ENCODE data around the gene PUSL1. TPM values are rescaled to one million over a fixed set of nuclear protein-coding genes. Genes with fewer than 3 reads are reported as not detected.

The PUSL1 gene
- total RNA-seq, 2 donors from 2014 or later = 11.0 to 11.9 TPM

DNA sequence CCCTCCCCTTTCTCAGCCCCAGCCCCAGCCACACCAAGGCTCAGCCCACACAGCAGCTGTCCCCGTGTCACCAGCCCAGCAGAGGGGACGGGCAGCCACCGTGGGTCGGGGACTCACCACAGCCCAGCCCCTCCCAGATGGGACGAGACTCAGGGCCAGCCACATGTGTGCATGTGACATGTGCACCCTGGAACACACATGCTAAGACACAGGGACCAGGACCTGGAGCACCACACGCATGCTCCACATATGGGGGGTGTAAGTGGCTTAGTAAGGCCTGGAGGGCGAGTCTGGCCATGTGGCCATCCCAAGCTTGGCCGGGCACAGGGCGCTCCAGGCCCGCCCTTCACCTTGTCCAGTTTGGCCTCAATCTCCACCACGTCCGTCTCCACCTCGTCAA is 4.7 kb upstream of the PUSL1 start:
- Mint-ChIP-seq H3K9me3 (no peaks in the 10 kb centered on the region), H3K27ac (no peak overlapping the region), H3K27me3 (ENCODE audit: low read depth) (no peaks in the 10 kb centered on the region), H3K4me1 (ENCODE audit: low read depth) (peaks cover 16% of the 10 kb centered on the region), H3K4me3 (no peak overlapping the region), H3K36me3 (ENCODE audit: insufficient read depth in 2 of 2) (no peaks in the 10 kb centered on the region)
- ATAC-seq (replicated peaks in 1 of 2) (no peak), DNase-seq (no peak)

GRCh38 chr1:1304331-1305299 is 3.8 kb upstream of the PUSL1 start:
- Mint-ChIP-seq H3K4me3 (peak overlapping the region; percentile 87 to 92), H3K36me3 (ENCODE audit: insufficient read depth in 2 of 2) (no peaks in the 10 kb centered on the region), H3K27ac (peak overlapping the region; percentile 15), H3K27me3 (ENCODE audit: low read depth) (no peaks in the 10 kb centered on the region), H3K9me3 (no peaks in the 10 kb centered on the region), H3K4me1 (ENCODE audit: low read depth) (peaks cover 16% of the 10 kb centered on the region)
- DNase-seq = no peak
- ATAC-seq (replicated peaks in 1 of 2) = no peak

GRCh38 chr1:1305300-1306069 is 2.9 kb upstream of the PUSL1 start:
- Mint-ChIP-seq H3K27ac (no peak overlapping the region), H3K9me3 (no peaks in the 10 kb centered on the region), H3K27me3 (ENCODE audit: low read depth) (no peaks in the 10 kb centered on the region), H3K4me3 (peak overlapping the region; percentile 87 to 92), H3K4me1 (ENCODE audit: low read depth) (peaks cover 16% of the 10 kb centered on the region), H3K36me3 (ENCODE audit: insufficient read depth in 2 of 2) (no peaks in the 10 kb centered on the region)
- ATAC-seq (replicated peaks in 1 of 2) (peak; percentile 27 to 32), DNase-seq (peak; percentile 71 to 78)

DNA sequence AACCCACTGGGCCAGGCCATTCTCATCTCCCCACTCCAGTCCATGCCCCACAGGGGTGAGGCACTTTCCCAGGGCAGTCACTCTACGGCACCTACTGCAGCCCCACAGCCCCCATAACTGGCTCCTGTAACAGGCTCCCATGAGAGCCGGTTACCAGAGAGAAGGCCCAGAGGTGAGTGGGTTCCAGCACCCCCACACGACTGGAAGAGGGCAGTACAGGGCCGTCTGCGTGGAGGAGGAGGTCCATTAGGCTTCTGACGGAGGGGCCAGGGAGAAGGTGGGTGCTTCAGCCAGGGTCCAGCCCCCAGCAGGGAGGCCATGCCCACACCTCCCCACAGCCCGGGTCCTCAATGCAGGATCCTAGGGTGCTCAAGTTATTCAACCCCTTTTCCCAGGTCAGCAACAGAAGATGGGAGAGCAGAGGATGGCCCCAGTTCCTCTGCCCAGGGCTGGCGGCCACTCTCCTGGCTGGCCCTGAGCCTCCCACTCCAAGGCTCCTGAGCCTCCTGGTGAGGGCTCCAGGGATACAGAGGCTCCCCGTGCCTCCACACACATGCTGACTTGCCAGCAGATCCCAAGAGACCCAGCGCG is 2.2 kb upstream of the PUSL1 start:
- peak overlapping the region; percentile 87 to 92 for H3K4me3 Mint-ChIP-seq
- no peak overlapping the region for H3K27ac Mint-ChIP-seq
- ATAC-seq (replicated peaks in 1 of 2) (no peak), DNase-seq (peak in 1 of 2 donors; percentile 46)
- peaks cover 16% of the 10 kb centered on the region for H3K4me1 Mint-ChIP-seq (ENCODE audit: low read depth)
- no peaks in the 10 kb centered on the region for H3K27me3 Mint-ChIP-seq (ENCODE audit: low read depth)
- no peaks in the 10 kb centered on the region for H3K36me3 Mint-ChIP-seq (ENCODE audit: insufficient read depth in 2 of 2)
- H3K9me3 Mint-ChIP-seq = no peaks in the 10 kb centered on the region

DNA sequence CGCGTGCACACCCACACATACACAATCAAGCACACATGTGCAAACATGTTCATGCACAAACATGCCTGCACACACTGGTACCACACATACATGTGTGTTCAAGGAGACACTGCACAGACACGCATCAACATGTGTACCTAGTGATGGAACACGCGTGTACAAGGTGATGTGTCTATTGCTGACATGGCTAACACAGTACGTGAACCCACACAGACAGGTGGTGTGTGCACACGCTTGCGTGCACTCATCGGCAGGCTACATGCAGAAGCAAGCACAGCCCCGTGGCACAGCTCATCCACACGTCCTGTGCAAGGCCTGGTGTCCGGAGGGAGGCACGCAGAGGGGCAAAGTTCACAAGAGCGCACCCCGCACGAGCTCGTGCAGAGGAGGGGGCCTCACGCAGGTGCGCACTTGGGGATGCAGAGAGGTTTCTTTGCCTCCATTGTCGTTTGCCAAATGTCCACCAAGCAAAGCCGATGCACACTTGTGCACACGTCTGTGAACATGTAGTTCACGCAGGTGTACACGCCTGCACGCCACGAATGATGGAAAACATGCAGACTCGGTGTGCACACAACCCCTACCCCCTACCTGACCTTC is 1.6 kb upstream of the PUSL1 start:
- H3K27me3 Mint-ChIP-seq (ENCODE audit: low read depth) = no peaks in the 10 kb centered on the region
- H3K9me3 Mint-ChIP-seq = no peaks in the 10 kb centered on the region
- ATAC-seq (replicated peaks in 1 of 2) (no peak), DNase-seq (no peak)
- H3K27ac Mint-ChIP-seq = no peak overlapping the region
- peaks cover 16% of the 10 kb centered on the region for H3K4me1 Mint-ChIP-seq (ENCODE audit: low read depth)
- no peaks in the 10 kb centered on the region for H3K36me3 Mint-ChIP-seq (ENCODE audit: insufficient read depth in 2 of 2)
- H3K4me3 Mint-ChIP-seq = peak overlapping the region; percentile 87 to 92

DNA sequence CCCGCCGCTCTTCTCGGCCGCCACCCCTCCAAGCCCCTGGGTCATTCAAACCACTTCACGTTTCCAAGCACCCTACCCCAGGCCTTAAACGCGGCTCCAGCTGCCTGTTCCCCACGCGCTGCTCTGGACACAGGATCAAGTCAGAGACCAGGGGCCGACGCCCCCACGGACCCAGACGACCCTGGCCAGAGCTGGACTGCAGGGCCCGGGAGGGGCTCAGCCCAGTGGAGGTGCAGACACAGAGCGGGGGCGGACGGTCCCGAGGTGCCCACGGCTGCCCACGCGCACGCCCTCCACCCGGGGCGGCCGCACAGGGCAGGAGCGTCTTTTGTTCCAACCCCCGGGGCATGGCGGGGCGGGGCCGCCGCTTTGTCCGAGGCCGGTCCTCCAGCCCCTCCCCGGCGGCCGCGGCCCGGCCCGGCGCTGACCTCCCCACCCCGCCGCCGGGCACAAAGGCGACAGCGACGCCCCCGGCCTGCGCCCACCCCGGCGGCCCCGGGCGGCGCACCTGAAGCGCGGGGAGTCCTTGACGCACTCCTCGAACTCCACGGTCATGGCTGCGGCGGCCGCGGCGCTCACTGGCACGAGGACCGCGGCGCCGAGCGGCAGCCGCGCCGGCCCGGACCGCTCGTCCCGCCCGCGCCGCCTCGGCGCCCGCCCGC is 1.0 kb upstream of the PUSL1 start:
- DNase-seq (no peak), ATAC-seq (replicated peaks in 1 of 2) (peak in 1 of 2 donors; percentile 0)
- peaks cover 16% of the 10 kb centered on the region for H3K4me1 Mint-ChIP-seq (ENCODE audit: low read depth)
- H3K4me3 Mint-ChIP-seq = peak overlapping the region; percentile 87 to 92
- H3K9me3 Mint-ChIP-seq = no peaks in the 10 kb centered on the region
- H3K27me3 Mint-ChIP-seq (ENCODE audit: low read depth) = no peaks in the 10 kb centered on the region
- no peaks in the 10 kb centered on the region for H3K36me3 Mint-ChIP-seq (ENCODE audit: insufficient read depth in 2 of 2)
- H3K27ac Mint-ChIP-seq = no peak overlapping the region

DNA sequence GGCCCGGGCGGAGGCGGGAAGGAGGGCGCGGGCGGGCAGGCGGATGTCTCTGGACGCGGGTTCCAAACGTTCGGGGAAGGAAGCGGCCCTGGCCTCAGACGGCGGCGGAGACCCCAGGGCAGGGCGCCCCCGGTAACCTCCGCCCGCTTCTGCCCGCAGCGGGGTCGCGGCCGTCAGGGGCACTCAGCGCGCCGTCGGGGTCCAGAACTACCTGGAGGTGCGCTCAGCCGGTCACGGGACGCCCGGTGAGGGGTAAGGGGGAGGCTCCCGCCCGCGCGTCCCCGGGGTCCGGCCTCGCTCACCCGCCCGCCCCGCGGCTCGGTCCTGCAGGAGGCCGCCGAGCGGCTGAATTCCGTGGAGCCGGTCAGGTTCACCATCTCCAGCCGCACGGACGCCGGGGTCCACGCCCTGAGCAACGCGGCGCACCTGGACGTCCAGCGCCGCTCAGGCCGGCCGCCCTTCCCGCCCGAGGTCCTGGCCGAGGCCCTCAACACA is 406 bp downstream of the PUSL1 start:
- ATAC-seq (replicated peaks in 1 of 2) = no peak
- Mint-ChIP-seq H3K4me3 (peak overlapping the region; percentile 78 to 87), H3K27me3 (ENCODE audit: low read depth) (no peaks in the 10 kb centered on the region)

DNA sequence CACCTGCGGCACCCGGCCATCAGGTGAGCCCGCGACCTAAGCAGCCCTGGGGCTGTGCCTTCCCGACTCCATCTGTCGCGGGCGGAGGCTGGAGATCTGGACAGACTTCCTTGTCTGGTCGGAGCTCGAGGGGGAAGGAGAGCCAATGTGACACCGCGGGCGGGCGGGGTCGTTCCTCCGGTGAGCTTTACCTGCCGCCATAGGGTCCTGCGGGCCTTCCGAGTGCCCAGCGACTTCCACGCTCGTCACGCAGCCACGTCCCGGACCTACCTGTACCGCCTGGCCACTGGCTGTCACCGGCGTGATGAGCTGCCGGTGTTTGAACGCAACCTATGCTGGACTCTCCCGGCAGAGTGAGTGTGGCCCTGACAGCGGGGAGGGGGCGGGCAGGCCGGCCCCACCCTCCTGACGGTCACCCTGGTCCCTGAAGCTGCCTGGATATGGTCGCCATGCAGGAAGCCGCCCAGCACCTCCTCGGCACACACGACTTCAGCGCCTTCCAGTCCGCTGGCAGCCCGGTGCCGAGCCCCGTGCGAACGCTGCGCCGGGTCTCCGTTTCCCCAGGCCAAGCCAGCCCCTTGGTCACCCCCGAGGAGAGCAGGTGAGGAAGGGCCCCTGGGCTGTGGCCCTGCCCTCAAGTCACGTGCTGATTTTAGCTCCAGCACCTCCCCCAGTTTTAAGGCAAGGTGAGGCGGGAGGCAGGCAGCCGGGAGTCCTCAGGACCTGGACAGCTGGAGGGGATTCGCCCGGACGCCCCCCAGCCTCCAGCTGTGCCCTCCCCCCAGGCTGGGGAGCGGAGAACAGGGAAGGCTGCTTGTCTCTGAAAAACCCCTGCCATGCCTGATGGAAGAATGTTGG is 1.1 kb downstream of the PUSL1 start:
- Mint-ChIP-seq H3K4me1 (ENCODE audit: low read depth) (peaks cover 16% of the 10 kb centered on the region), H3K27ac (no peak overlapping the region), H3K27me3 (ENCODE audit: low read depth) (no peaks in the 10 kb centered on the region), H3K9me3 (no peaks in the 10 kb centered on the region), H3K4me3 (peak overlapping the region; percentile 78), H3K36me3 (ENCODE audit: insufficient read depth in 2 of 2) (peaks cover 0 to 1% of the 10 kb centered on the region in 2 donors)
- peak in 1 of 2 donors; percentile 28 for DNase-seq
- no peak for ATAC-seq (replicated peaks in 1 of 2)

More for the DNA sequence above, 406 bp downstream of the PUSL1 start:
- no peak for DNase-seq
- Mint-ChIP-seq H3K27ac (no peak overlapping the region), H3K9me3 (no peaks in the 10 kb centered on the region), H3K4me1 (ENCODE audit: low read depth) (peaks cover 16% of the 10 kb centered on the region), H3K36me3 (ENCODE audit: insufficient read depth in 2 of 2) (peaks cover 0 to 1% of the 10 kb centered on the region in 2 donors)

- no peak overlapping the region for H3K27ac Mint-ChIP-seq
- no peaks in the 10 kb centered on the region for H3K9me3 Mint-ChIP-seq
- peaks cover 16% of the 10 kb centered on the region for H3K4me1 Mint-ChIP-seq (ENCODE audit: low read depth)
- H3K27me3 Mint-ChIP-seq (ENCODE audit: low read depth) = no peaks in the 10 kb centered on the region
- H3K4me3 Mint-ChIP-seq = peak overlapping the region; percentile 78
- DNase-seq = no peak
- no peak for ATAC-seq (replicated peaks in 1 of 2)
- peaks cover 0 to 1% of the 10 kb centered on the region in 2 donors for H3K36me3 Mint-ChIP-seq (ENCODE audit: insufficient read depth in 2 of 2)
These were observed 1.6 kb downstream of the PUSL1 start for GRCh38 chr1:1310109-1310385.

DNA sequence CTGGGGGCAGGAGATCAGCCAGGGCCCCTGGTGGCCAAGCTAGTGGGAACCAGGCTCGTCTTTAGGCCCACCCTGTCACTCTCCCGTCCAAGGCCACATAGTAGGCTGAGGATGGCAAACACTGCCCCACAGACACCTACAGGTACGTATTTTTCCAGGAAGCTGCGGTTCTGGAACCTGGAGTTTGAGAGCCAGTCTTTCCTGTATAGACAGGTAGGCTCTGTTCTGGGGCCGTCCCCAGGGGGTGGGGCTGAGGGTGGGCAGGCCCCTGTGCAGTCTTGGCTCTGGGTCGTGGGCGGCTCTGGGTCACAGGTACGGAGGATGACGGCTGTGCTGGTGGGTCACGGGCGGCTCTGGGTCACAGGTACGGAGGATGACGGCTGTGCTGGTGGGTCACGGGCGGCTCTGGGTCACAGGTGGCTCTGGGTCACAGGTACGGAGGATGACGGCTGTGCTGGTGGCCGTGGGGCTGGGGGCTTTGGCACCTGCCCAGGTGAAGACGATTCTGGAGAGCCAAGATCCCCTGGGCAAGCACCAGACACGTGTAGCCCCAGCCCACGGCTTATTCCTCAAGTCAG is 2.2 kb downstream of the PUSL1 start:
- H3K27ac Mint-ChIP-seq = no peak overlapping the region
- peak overlapping the region; percentile 32 to 78 for H3K4me3 Mint-ChIP-seq
- no peaks in the 10 kb centered on the region for H3K27me3 Mint-ChIP-seq (ENCODE audit: low read depth)
- H3K9me3 Mint-ChIP-seq = no peaks in the 10 kb centered on the region
- ATAC-seq (replicated peaks in 1 of 2) (no peak), DNase-seq (no peak)
- peaks cover 15% of the 10 kb centered on the region for H3K4me1 Mint-ChIP-seq (ENCODE audit: low read depth)
- H3K36me3 Mint-ChIP-seq (ENCODE audit: insufficient read depth in 2 of 2) = peaks cover 0 to 1% of the 10 kb centered on the region in 2 donors
